GM23248 (cell line): ENCODE results near the gene SYNPO2.

Experiments
- EZH2 ChIP-seq: fragments of 200-600 bp; sonication (generic); IDR thresholded peaks from 2 replicates; pipeline ENCODE4 v1.6.1; 2018; ENCODE audit warnings: antibody characterized with exemption, mild to moderate bottlenecking; ENCODE audit not compliant: insufficient read depth, poor library complexity, severe bottlenecking
- EZH2phosphoT487 ChIP-seq: fragments of 200-600 bp; sonication (generic); IDR thresholded peaks from 2 replicates; pipeline ENCODE4 v1.6.1; 2018; ENCODE audit warnings: antibody characterized with exemption, moderate library complexity, mild to moderate bottlenecking, low read depth; ENCODE audit not compliant: insufficient read depth

- TF ChIP-seq EZH2 (no peak), EZH2phosphoT487 (no peak)
Observed at GRCh38 chr4:119016636-119017035, 128.0 kb downstream of the SYNPO2 start.
